D341Med (cell line): ENCODE results near the gene USP15.

Experiments used
- DNase-seq: peaks from one replicate; pipeline ENCODE4 v3.0.0; 2012; ENCODE audit warnings: low spot score

USP15 gene

DNA sequence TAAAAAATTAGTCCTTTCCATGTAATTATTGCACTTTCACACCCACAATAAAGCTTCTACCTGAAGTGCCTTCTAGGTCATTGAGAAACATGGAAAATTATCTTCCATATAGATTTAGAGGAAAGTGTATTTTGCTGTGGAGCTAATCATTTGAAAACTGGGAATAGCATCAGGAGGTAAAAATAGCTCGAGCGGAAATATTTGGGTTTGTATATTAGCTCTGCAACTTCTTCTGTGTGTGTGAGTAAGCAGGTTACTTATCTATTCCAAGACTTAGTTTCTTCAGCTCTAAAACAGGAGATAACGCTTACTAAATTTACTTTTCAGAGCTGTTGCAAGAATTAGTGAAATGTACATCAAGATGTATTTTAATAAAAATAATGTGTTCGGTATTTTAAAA is 111.5 kb downstream of the USP15 start:
- no peak for DNase-seq

DNA sequence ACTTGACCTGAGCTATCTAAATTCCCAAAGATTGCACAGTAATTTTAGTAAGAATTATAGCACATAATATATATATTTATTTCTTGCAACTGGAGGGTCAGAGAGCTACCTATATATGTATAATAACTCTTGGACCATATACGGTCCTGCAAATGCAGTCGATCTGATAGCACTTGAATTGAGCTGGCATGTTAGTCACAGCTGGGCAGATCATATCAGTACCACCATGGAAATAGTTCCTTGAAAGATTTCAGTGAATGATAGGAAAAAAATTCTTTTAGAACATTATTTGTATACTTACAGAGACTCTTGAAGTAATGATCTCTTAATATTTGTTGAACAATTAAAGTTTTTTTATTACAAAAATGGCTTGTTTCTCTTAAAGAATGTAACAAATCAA is 111.9 kb downstream of the USP15 start:
- DNase-seq = no peak

DNA sequence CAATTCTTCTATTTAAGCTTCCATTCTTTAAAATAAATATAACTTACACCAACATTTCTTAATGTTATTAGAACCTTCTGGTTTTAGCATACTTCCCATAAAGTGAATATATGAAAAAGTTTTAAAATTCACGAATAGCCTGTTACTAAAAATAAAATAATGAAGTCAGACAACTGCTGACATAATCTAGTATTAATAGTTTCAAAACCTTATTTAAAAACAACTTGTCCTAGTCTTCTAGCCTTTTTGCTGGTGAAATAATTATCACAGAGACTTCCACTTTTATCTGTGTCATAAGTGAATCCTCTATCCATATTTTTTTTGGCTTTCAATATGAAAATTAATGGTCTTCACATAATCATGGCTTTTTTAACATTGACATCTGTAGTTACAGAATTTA is 112.6 kb downstream of the USP15 start:
- DNase-seq = no peak

DNA sequence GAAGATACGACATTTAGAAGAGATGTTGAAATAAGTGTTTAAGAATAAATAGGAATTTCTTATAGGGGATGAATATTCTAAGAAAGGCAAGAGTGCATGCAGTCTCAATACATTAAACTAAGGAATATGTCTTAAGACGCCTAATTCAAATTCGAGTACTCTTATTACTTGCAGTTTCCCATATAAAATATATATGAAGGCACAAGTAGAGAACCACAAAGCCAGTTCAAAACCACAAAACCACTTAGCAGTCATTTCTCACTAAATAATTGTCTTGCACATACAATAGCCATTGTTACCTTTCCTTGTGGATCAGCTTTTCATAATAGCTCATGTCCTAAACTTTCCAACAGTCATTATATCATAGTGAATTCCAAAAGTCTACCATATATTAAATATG is 115.4 kb downstream of the USP15 start:
- no peak for DNase-seq

DNA sequence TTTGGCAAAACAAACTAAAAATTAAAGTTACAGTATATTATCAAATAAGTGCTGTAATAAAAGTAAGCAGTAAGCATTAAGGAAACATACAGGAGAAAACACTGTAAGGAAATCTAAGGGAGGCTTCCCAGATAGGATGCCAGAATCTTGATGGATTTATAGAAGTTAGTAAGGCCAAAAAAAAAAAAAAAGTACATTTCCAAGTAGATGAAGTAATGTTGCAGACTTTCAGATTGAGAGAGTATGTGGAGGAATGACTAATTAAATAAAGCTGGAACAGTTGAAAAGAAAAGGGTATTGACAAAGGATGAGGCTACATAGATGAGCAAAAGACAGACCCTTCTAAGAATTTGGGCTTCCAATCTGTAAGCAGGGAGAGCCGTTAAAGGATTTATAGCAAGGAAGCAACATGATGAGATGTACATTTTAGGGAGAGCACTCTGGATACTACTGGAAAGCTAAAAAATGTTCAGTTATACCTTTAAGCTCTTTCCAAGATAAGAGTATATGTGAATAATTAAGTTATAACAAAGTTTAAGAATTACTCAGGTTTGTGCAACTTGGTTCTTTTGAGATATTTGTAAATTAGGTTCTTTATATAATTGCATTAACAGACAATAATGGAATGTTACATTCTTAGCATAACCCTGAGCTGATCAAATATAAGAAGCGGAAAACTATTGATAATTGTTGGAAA is 119.0 kb downstream of the USP15 start:
- no peak for DNase-seq

DNA sequence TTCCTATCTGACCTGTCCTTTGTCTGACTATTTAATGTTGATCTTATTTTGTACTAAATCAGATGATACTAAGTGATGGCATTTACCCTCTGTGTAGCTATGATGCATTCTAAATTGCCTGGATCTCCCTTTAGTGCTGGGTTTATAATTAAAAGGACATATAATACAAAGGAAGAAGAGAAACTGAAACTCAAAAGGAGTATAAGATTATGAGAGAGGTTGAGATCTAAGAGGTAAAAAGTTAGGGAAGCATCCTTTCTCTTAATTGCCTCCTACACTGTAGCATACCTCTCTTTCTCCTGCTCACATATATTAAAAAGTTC is 119.5 kb downstream of the USP15 start:
- no peak for DNase-seq

DNA sequence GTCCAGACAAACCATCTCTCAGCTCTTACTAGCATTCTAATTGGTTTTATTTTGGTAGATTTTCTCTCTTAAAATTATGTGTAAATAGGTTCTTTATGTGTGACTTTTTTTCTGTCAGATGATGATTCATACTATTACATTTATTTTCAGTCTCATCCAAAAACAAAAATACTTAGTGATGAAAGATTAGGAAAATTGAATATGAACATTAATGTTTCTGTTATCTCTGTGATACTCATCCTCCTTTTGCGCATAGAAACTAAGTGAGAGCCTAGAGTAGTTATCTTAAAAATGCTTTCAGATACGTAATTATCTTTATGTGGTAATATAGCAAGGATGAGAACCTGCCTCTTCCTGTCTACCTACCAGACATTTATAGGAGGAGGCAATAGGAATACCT is 122.3 kb downstream of the USP15 start:
- no peak for DNase-seq

DNA sequence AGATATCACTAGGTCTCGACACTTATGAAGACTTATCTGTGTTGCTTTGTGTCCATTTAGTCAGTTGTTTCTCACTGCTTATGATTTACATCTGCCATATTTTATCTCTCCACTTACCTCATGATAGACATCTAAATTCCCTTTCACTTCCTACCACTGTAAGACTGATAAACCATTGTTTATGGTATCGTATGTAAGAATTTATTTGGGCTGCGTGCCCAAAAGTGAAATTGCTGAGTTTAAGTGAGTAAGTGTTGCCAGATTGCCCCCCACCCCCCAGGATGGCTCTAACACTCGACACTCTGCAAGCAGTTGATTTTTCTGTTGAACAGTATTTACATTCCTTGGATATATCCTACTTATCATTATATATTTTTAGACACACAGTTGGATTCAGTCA is 136.5 kb downstream of the USP15 start:
- DNase-seq = no peak

DNA sequence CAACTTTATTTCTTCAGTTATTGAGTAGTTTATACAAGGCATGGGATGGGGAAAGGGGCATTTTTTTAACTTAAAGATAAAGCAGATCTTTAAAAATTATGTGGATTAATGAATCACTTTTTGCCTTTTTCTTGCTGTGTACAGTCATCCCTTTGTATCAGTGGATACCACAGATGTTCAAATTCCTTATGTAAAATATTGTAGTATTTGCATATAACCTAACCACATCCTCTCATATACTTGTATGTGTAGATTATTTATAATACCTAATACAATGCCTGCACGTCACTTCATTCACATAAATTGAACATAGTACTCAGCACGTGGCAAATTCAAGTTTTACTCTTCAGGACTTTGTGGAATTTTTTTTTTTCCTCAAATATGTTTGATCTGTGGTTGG is 139.9 kb downstream of the USP15 start:
- no peak for DNase-seq

DNA sequence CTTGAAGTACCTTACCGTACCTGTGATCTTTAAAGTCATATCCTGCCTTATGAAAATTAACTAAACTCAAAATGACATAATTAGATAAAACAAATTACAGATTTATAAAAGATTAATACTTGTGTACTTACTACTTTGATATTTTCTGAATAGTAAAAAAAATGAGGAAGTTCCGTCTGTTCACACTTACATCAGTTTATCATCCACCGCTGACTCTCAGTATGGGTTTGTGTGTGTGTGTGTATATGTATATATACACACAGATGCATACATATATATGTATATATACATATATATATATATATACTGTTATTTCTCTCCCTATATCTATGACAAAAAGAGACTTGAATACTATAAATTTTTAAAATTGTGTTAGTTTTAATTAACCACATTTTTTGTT is 141.4 kb downstream of the USP15 start:
- no peak for DNase-seq

DNA sequence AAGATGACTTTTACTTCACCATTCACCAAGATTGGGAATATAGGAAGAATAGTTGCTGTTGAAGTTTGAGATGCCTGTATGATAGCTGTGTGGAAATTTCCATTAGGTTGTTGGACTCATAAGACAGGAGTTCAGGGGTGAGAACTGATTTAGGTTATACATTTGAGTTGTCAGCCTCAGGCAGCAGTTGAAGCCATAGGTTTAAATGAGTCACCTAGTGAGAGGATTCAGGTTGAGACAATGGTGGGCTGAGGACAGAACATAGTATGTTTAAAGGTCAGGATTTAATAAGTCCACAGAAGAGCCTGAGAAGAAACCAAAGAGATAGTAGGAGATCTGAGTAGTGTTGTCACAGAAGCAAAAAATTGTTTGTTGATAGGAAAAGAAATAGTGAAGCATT is 142.8 kb downstream of the USP15 start:
- no peak for DNase-seq

DNA sequence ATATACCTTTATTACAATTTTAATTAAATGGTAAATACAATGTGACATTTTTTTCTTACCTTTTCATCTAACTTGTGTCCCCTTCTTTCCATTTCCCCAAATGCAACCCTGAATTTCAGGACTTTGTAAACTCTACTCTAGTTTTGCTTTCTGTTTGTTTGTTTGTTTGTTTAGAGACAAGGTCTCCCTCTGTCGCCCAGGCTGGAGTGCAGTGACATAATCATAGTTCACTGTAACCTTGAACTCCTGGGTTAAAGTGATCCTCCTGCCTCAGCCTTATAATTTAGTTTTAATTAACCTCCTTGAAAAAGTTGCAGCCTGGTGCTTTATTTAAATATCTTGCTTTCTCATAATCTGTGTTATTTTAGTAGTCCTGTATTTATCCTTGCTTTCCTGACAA is 147.4 kb downstream of the USP15 start:
- no peak for DNase-seq

DNA sequence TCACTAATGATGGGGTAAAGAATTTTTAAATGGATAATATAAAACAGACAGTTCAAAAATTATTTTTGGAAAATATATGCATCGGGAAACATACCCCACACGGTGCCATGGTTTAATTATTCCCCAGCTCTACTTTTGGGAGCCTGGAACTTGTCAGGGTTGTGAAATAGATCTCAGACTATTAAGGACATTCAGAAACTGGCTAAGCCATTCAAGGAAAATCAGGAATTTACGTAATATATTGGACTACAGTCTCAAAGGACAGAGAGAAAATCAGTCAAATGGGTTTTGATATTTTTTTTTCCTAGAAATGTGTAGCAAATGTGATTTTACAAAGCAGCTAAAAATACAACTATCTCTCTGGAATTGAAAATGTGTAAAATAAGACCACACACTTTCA is 148.9 kb downstream of the USP15 start:
- no peak for DNase-seq

DNA sequence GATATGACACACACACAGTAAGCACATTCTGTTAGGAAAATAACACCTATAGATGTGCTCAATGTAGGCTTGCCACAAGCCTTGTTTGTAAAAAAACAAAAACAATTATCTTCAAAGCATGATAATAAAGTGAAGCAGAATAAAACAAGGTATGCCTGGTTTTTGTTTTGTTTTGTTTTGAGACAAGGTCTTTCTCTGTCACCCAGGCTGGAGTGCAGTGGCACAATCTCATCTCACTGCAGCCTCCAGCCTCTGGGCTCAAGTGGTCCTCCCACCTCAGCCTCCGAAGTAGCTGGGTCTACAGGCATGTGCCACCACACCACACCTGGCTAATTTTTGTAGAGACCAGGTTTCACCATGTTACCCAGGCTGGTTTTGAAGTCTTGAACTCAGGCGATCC is 154.0 kb downstream of the USP15 start:
- no peak for DNase-seq

DNA sequence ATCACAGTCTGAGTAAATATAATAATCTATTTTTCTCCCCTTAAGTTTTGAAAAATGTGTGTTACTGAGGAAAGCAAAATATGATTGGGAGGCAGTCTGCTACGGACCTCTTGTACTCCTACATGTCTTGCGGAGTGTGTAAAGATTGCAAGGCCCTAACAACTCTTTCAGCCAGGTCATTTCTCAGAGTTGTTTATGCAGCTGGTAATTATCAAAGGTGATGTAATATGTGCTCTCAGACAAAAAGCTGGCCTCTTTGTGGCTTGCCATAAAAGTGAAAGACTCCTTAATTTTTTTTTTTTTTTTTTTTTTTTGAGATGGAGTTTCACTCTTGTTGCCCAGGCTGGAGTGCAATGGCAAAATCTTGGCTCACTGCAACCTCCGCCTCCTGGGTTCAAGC is 165.9 kb downstream of the USP15 start:
- DNase-seq = no peak

DNA sequence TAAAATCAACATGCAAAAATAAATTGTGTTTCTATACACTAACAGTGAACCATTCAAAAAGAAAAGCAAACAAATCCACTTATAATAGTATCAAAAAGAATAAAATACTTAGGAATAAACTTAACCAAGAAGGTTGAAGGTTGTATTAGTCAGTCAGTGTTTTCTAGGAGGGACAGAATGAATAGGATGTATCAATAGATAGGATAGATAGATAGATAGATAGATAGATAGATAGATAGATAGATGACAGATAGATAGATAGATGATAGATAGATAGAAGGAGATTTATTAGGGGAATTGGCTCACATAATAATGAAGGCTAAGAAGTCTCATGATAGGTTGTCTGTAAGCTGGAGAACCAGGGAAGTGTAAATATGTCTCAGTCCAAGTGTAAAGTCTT is 169.3 kb downstream of the USP15 start:
- DNase-seq = no peak

DNA sequence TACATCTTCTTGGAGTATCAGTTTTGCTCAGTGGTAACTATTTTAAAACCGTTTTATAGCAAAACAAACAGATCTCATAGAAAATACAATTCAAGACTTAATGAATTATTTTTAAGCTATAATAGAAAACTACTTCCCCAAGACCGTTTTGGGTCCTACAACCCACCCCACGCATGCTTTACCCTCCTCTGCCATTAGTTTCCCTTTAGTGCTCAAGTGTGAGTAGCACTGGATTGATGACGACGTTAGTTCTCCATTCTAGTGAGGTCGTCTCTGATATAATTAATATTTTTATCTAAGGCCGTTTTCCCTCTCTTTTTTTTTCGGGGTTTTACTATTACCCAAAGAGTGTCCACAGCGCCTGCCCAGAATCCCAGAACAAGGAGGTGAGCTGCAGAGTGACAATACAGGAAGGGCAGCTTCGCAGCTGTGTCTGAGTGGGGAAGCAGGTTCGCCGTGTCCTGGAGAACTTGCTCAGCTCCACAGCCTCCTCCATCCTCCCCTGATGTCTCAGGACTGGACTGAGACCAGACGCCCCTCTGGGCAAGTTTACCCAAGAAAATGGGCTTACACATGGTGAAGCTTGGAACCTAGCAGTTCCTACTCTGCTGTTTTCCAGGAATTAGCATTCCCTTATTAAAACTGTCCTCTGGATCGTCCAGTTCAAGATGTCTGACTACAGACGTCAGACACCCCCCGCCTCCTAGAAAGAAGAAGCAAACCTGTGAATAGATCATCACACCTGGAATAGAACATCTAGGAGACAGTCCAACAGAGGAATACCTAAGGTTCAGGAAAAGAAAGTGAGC is 174.5 kb downstream of the USP15 start:
- DNase-seq = no peak

DNA sequence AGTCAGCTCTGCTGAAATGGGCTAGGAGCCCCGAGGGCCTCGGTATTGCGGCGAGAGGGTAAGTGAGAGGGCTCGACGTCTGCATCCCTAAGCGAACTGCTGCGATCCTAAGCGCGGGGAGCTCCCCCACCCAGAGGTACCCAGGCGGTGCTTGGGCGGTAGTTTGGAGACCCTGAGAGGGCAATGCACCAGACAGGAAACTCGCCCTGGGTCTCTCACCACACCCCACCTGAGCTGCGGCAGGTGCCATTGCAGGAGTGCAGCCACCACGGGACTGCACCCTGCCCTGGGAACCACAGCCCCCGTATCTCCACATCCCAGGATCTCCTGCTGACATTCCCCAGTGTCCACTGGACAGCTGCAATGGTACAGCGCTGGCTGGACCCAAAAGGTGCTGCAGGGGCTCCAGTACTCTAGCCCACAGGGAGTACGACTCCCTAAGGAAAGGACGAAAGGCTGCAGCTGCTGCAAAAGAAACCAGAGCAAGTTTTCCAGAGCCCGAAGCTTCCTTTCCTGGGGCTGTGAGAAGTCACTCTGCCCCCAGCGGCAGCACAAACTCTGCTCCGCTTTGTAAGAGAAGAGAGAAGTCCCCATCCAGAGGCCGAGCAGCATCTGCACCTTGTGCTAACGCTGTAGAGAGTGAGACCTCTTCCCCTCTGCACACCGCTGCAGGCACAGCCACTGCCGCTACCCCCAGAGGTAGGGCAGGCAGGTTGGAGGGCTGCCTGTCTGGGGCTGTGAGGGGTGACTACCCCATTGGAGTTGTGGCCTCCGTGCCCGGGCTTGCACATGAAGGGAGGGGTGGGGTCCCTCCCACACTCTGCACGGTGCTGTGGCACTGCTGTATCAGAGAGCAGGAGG is 175.3 kb downstream of the USP15 start:
- DNase-seq = no peak

DNA sequence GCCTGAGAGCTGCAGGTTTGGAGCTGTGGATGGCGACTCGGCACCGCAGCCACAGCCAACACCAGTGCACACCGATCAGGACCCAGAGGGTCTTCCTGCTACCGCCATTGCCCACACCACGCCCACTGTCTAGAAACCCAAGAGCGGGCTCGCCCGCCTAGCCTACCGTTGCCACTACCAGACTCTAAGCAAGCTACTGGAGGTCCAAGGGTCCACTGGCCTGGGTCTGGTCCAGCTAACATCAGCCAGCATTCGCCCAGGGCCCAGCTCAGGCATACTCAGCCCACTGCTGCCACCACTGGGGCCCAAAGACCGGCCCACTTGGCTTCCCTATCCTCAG is 175.9 kb downstream of the USP15 start:
- DNase-seq = no peak

DNA sequence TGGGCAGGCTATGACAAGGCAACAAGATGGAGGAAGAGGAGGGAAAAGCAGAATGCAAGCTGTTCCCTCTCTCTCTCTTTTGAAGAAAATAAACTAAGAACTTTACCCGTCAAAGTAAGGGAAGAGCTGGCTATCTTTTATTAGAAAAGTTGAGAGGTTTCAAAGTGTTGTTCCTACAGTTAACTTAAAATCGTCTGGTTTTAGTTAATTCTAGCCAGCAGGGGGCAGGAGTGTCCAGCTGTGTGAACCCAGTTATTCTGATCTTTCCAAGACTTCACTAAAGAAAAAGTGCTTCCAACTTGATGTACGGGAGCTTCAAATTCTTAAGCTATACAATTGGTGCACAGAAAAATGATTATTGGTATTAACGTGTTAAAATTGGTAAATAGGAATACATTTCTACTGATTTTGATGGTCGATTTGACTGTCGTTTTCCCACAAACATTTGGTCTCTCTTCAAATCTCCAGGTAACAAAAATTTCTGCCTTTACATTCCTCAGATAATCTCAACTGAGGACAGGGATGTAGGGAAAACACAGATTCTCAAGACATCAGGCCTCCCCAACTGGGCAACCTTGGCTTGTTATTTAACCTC is 178.0 kb downstream of the USP15 start:
- DNase-seq = peak; percentile 53

DNA sequence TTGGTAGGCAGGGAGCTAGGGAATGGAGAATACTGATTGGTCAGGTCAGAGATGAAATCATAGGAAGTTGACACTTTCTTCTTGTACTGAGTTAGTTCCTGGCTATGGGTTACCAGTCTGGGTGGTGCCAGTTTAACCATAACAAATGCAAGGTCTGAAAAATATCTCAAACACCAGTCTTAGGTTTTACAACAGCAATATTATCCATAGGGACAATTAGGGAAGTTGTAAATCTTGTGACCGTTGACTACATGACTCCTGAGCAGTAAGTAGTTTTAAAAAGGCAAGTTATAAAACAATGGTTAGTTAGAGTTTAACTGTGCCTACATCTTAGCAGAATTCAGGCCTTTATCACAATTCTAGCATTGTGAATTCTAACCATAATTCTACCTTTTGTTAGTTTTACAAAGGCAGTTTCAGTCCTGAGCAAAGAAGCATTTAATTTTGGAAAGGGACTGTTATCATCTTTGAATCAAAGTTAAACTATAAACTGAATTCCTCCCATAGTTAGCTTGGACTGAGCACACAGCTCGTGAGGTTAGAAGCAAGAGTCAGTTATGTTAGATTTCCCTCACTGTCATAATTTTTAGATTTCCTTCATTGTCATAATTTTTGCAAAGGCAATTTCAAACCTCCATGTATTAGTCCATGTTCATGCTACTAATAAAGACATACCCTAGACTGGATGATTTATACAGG is 186.7 kb downstream of the USP15 start:
- DNase-seq = no peak

DNA sequence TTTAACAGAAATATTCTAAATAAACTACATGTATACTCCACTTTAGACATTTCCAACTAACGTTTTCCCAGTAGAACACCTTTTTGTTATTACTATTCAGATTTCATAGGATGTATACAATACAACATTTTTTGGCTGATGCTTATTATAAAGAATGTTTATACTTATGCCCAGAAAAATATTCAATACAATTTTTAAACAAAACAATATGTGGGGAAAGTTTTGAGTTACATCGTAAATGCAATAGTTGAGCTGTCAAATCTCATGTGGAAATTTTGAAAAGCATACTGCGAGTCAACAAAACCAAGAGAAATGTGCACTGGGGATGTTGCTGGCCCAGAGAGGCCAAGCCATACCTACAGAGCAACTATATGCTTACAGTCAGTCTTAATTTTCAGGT is 188.2 kb downstream of the USP15 start:
- DNase-seq = no peak
